GM18505 (cell line): ENCODE measurements around the gene PRKAB2.
"Not testable (repeated sequence)": the region's sequence is repeated elsewhere in the genome, so short reads cannot be mapped to it uniquely, and the experiment has no call there.

ENCODE experiments used
- ATAC-seq: cut with Tn5 transposase; IDR thresholded peaks from one replicate; pipeline ENCODE4 v1.9.1; 2021; ENCODE audit not compliant: unreplicated experiment
- POLR2A ChIP-seq: IDR thresholded peaks from 4 replicates; pipeline ENCODE4 v1.6.1; 2011; ENCODE audit warnings: borderline replicate concordance; ENCODE audit not compliant: insufficient read depth, insufficient read length; ENCODE audit errors: extremely low read depth

The PRKAB2 gene

GRCh38 chr1:147204080-147204479 lies 31.8 kb upstream of the PRKAB2 start:
- TF ChIP-seq POLR2A, result no peak
- ATAC-seq, result no peak

DNA sequence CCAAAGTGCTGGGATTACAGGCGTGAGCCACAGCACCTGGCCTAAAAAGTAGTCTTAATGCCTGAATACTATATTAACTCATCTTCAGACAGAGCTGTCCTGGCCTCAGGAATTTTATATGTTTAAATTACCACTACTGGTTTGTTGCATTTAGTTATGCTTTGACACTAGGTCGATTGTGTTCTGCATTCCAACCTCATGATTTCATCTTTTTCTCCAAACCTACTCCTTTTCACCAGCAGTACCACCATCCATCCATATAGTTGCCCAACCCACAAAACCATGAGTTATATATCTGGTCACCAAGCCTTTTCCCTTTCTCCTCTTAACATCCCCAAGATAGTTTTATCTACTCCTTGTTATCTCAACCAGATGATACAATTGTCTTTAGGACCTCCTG lies 30.3 kb upstream of the PRKAB2 start:
- no peak for ATAC-seq
- no peak for TF ChIP-seq POLR2A

DNA sequence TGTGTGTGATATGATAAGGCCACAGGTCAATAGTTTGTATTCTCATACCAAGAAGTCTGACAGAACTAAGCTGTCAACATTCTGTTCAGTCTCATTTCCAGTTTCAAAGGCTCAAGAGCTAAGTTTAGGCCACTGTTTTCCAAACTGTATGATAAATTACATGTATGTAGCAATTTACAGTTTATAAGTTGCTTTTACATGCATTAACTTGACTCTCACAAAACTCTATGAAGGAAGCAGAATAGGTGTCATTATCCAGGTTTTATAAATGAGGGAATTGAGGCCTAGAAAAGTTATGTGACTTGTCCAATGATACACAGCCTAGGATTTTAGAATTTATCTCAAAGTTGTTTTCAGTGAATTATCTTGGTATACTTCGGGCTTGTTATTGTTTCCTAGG lies 29.5 kb upstream of the PRKAB2 start:
- no peak for ATAC-seq
- TF ChIP-seq POLR2A, result no peak

- no peak for ATAC-seq
- TF ChIP-seq POLR2A, result no peak
Measured at GRCh38 chr1:147201276-147201675, 29.0 kb upstream of the PRKAB2 start.

DNA sequence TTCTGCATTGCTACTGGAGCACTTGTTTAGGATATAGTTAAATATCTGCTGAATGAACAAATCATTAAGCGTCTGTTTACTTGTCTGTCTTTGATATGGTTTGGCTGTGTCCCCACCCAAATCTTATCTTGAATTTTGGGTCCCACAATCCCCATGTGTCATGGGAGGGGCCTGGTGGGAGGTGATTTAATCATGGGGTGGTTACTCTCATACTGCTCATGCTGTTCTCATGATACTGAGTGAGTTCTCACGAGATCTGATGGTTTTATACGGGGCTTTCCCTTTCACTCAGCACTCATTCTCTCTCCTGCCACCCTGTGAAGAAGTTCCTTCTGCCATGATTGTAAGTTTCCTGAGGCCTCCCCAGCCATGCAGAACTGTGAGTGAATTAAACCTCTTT lies 25.1 kb upstream of the PRKAB2 start:
- ATAC-seq, result not testable (repeated sequence)

DNA sequence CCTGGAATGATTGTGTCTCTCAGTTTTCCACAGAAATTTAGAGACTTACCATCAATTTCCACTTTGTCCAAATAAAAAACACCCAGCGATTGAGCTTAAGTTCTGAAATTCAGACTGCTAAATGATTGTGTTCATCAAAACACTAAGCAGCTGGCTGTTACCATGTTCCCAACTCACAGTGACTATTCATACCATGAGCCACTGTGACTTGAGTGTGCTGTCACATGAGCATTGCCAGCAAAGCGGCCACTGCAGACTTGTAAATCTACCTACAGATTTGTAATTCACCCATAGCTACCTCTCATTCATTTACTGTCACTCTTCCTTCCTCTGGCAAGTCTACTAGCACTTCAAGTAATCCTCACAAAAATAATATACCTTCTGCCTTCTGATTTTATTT lies 17.2 kb upstream of the PRKAB2 start:
- ATAC-seq, result no peak
- no peak for TF ChIP-seq POLR2A

- TF ChIP-seq POLR2A, result no peak
- ATAC-seq, result no peak
Measured at GRCh38 chr1:147185432-147185831, 13.2 kb upstream of the PRKAB2 start.

GRCh38 chr1:147177611-147178380 lies 5.5 kb upstream of the PRKAB2 start:
- ATAC-seq, result no peak
- TF ChIP-seq POLR2A, result no peak

- no peak for ATAC-seq
- no peak for TF ChIP-seq POLR2A
Measured at GRCh38 chr1:147171399-147172167, 687 bp downstream of the PRKAB2 start.

DNA sequence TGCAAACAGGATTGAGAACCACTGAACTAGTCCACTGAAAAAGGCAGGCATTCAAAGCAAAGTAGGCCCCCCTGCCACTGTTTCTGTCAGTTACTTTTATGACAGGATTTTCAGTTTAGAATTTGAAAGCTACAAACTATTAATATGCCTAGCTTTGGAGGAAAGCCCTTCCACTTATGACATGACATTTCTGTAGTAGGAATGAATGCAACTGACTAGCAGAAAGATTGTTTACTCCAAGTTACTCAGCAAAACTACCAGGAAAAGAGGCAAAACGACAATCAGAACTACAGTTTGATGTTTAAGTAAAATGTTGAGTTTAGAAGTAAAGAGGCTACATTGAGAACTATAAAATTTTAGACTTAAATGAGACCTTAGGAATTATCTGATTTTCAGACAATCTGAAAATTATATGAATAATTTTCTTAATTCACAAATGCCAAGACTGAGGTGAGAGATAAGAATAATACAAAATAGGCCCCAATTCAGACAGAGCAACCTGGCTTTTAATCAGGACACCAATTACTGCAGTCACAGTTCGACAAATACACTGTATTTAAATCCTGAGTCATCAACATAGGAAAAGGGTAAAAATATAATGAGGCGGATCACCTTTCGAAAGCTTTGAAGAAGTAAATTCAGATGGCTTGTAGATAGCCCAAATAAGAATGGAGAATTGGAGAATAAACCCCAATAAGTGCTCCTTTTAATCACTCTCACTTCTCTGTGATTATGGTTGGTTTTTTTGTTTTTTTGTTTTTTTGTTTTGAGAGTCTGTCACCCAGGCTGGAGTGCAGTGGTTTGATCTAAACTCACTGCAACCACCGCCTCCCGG lies 2.2 kb downstream of the PRKAB2 start:
- no peak for ATAC-seq
- TF ChIP-seq POLR2A, result no peak

- no peak for TF ChIP-seq POLR2A
- no peak for ATAC-seq
Measured at GRCh38 chr1:147169171-147169570, 3.1 kb downstream of the PRKAB2 start.

GRCh38 chr1:147168626-147169058 lies 3.6 kb downstream of the PRKAB2 start:
- ATAC-seq, result no peak
- TF ChIP-seq POLR2A, result no peak

DNA sequence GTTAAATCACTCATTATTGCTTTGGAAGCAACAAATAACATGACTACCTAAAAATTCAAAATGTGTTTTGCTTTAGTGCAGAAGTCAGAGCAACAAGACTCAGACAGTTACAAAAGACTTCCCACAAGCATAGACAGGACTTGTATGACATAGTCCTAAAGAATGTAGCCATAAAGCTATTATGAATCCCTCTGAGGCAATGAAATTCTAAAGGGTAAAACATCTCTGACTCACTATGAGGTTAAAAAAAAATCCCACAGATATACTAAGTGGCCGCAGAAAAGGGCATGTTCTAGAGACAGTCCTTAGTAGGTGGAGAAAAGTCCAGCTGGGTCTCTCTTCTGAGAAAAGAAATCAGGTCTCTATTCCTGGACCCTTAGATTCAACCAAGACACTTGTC lies 4.9 kb downstream of the PRKAB2 start:
- no peak for ATAC-seq
- TF ChIP-seq POLR2A, result no peak
